22Rv1 (cell line): ENCODE results near the gene COTL1.
"Not testable (repeated sequence)": the region's sequence is repeated elsewhere in the genome, so short reads cannot be mapped to it uniquely, and the experiment has no call there.

Experiments
- H3K27ac ChIP-seq: fragments of 450-650 bp; 2 replicates; pipeline ENCODE4 v1.5.1; 2017
- CTCF ChIP-seq: fragments of 450-650 bp; IDR thresholded peaks from 2 replicates; pipeline ENCODE4 v1.5.1; 2017; ENCODE audit warnings: mild to moderate bottlenecking
- ZFX ChIP-seq: fragments of 450-650 bp; IDR thresholded peaks from 2 replicates; pipeline ENCODE4 v1.6.1; 2017; ENCODE audit warnings: antibody characterized with exemption, borderline replicate concordance

The COTL1 gene

DNA sequence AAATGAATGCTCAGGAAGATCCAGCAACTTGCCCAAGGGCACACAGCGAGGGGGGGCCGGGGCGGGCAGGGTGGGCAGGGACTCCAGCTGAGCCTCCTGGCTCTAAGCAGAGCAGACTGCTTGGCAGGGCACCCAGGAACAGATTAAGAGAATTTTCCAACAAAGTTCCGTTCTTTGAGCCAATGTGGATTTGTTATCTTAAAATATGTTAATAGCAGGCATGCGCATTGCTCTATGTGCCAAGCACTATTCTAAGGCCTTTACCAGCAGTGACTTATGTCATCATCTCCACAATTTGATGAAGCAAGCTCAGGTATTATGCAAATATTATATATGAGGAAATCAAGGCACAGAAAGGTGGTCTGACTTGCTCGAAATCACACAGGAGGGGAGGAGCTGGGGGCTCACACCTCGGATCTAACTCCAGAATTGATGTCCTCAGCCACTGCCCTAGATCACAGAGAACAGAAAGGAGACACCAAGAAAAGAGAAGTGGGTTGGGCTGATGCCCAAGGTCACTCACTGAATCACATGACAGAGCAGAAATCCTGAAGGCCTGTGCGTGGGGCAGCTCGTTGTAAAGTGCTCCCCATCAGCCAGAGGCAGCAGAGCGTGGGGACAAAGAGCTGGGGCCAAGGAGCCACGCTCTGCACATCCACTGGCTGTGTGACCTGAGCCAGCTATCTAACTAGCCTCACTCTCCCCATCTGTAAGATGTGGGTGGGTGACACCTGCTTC is 90.2 kb downstream of the COTL1 start:
- no peak overlapping the region for H3K27ac ChIP-seq
- TF ChIP-seq ZFX (no peak), CTCF (no peak)

DNA sequence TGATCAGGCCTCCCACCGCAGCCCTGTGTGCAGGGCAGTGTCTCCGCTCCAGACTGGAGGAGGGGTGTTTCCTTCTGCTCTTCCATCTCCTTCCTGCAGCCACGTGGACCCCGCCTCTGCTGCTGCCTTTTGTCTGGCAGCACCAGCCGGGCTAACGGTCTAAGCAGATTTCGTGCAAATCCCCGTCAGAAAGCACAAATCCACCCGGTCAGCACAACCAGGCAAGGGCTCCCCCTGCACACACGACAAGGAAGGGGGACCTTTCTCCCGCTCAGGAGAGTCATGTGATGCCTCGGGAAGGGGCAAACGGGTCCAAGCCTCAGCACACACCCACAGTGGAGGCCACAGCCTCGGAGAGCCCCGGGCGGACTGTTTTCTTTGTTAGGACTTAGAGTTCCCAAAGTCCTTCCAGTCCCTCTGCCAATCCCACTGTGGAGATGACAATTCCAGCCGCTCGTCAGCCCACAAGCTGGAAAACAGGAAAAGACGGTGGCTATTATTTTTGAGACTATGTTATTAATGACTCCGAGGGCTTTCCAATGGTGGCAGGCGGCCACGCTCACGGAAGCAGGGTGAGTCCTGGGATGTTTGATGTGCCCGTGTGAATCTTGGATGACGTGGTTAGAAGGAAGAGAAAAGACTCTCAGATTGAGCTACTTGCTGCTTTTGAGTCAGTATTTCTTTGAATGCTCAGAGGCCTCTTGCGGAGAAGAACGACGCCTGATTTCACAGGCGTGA is 90.9 kb downstream of the COTL1 start:
- TF ChIP-seq CTCF (no peak), ZFX (no peak)
- H3K27ac ChIP-seq, result no peak overlapping the region

DNA sequence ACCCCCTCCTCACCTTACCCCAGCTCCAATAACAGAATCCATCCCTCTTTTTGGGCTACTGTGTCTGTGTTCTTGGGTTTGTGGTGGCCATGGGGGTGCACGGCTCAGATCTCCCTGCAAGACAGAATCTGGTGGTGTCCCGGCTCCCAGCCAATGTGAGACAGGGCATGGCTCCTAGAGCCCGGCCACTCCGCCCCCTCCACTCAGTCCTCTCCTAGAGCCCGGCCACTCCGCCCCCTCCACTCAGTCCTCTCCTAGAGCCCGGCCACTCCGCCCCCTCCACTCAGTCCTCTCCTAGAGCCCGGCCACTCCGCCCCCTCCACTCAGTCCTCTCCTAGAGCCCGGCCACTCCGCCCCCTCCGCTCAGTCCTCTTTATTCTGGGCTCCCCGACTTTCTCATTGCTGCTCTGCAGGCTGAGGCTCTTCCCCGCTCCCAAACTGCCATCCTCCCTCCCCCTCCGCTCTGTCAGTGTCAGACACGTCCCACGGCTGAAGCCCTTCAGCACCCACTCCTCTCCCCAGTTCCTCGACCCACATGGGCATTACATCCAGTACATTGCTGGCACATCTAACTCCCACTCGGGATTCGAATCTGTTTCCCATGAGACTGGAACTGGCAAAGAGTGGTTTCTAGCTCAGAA is 92.8 kb downstream of the COTL1 start:
- H3K27ac ChIP-seq, result not testable (repeated sequence)

DNA sequence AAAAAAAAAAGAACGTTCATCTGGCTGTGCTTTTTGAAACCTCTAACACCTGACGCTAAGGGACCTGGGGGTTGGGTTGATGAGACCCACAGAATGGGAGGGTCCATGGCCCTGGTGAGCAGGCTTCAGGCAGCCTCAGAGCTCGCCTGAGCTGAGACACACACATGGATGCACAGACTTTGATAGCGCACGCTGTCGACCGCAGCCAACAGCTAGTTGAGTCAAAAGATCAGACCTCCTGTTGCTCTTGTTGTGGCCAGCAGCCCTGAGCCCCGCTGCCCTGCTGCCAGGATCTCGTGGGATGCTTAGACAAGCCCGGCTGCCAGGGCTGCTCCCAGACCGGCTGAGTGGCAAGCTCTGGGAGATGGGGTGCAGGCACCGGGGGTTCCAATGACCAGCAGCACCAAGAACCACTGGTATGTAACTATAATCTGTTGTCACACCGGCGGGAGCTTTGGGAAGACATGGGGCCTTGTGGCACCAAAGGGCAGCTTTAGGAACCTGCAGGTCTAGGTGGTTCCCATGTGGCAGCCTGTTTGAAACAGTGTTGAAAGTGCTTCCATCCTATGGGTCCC is 93.4 kb downstream of the COTL1 start:
- no peak overlapping the region for H3K27ac ChIP-seq
- TF ChIP-seq ZFX, result no peak
- TF ChIP-seq CTCF, result no peak

DNA sequence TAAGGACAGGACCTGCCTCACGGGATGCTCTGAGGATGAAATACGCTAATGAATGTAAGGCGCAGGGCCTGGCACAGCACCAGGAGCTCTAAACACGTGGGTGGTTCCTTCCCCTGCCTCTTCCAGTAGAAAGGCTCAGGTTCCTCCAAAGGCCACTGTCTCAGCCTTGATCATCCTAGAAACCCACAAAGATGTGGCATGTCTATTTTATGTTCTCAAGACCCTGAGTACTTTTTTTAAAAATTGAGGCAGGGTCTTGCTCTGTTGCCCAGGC is 96.4 kb downstream of the COTL1 start:
- H3K27ac ChIP-seq, result no peak overlapping the region
- TF ChIP-seq CTCF (no peak), ZFX (no peak)

DNA sequence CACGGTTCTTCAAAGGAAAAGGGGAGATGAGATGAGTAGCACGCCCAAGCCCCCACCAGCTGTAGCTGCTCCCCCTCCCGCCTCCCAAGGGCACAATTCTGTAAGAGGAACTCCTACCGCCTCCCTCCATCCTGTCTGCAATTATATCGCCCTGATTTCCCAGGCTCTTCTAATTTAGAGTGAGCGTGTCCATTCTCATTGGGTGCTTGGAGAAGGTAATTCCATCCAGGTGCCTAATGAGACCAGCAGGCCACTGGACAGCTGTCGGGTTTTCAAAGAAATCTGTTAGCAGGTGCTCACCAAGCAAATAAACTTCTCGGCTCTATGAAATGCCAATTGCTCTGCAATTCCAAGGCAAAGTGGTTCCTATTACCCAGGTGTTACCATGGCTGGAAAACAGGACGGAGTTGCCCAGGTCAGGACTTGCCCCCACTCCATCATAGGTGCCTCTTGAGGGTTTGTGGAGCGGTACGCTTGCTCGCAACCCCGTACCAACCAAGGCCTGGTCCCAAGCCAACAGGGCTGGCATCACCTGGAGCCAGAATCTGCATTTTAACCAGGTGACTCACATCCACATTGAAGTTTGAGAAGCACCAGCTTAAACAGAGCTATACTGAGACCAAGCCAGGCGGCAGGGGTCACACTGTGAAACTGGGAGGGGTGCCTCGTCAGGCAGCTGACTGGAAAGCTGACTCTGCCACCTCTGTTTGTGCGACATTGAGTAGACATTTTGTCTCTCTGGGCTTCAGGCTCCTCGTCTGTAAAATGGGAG is 97.0 kb downstream of the COTL1 start:
- TF ChIP-seq CTCF (no peak), ZFX (no peak)
- no peak overlapping the region for H3K27ac ChIP-seq

DNA sequence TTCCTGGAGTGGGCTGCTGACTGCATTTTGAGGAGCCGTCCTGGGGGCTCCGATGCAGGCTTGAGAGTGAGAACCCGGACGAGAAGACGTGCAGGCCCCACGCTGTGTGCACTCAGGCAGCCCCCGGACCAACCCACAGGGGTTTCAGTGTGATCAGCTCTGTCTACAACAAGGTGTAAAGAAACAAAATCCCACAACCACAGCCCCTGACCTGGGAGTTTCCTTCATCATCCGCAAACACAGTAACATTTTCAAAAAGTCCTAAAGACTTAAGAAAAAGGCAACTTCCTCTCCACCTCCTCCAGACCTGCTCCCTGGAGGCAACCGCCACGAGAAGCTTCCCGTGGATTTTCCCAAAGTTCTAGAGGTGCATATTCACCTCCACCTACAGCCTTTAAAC is 98.0 kb downstream of the COTL1 start:
- TF ChIP-seq ZFX, result no peak
- no peak for TF ChIP-seq CTCF
- H3K27ac ChIP-seq, result no peak overlapping the region
